ENCODE measurements around the gene PAFAH1B2. TPM values are rescaled to one million over a fixed set of nuclear protein-coding genes. Genes with fewer than 3 reads are reported as not detected.

The PAFAH1B2 gene
- total RNA-seq, 1 experiment from 2014 or later: 154 TPM

GRCh38 chr11:117194267-117194666 lies 50.2 kb downstream of the PAFAH1B2 start:
- no peaks in the 10 kb centered on the region for H3K79me2 ChIP-seq (ENCODE audit: insufficient read depth, low read length)
- no peak overlapping the region for H3K4me2 ChIP-seq (ENCODE audit: low read length)
- no peak for DNase-seq (ENCODE audit: low read depth, low spot score)
- no peaks in the 10 kb centered on the region for H3K9me2 ChIP-seq (ENCODE audit: insufficient read depth)
- no peak for ATAC-seq
- TF ChIP-seq SRF (IDR thresholded peaks at IDR 0.05; ENCODE audit: low read depth): no peak
- no peak for TF ChIP-seq ZNF274 (IDR thresholded peaks at IDR 0.05; ENCODE audit: low read depth, low read length)
- TF ChIP-seq SIN3A (IDR thresholded peaks at IDR 0.05; ENCODE audit: low read depth): no peak
- no peak for TF ChIP-seq TCF7L2 (IDR thresholded peaks at IDR 0.05; ENCODE audit: borderline replicate concordance, extremely low read depth, insufficient read depth, insufficient read length)
- TF ChIP-seq ATF3 (IDR thresholded peaks at IDR 0.05): no peak
- no peaks in the 10 kb centered on the region for H3K27me3 ChIP-seq (ENCODE audit: insufficient read depth, low read length)
- peaks cover 3 to 4% of the 10 kb centered on the region in 2 experiments; a peak in 1 of 4 replicates for H3K36me3 ChIP-seq (ENCODE audit: control insufficient read depth in 1 of 2, insufficient read depth in 2 of 2, low read length in 2 of 2)
- H3K9ac ChIP-seq (ENCODE audit: low read length): no peak overlapping the region
- intact Hi-C loops (cut with micrococcal nuclease): no loop called here
- H3K4me3 ChIP-seq (replicated peaks in 1 of 2; ENCODE audit: low read depth in 1 of 2, low read length in 2 of 2): no peak overlapping the region
- H4K20me1 ChIP-seq (ENCODE audit: insufficient read depth): no peaks in the 10 kb centered on the region
- CTCF ChIA-PET: no interaction called here
- BruUV-seq (replicated peaks): no TSS peak
- no peaks in the 10 kb centered on the region for H3K9me3 ChIP-seq (ENCODE audit: control insufficient read depth in 1 of 2, insufficient read depth in 1 of 2, low read depth in 1 of 2, low read length in 2 of 2)
- no peak overlapping the region for H3K27ac ChIP-seq (ENCODE audit: low read depth, low read length)
- no peak overlapping the region for H2AFZ ChIP-seq (ENCODE audit: low read depth, low read length, poor library complexity, severe bottlenecking)
- POLR2A ChIA-PET: no interaction called here
- peaks cover 11 to 19% of the 10 kb centered on the region in 2 experiments for H3K4me1 ChIP-seq (ENCODE audit: control insufficient read depth in 1 of 2, insufficient read depth in 2 of 2, low read length in 2 of 2)
- RAD21 ChIA-PET (ENCODE audit: low non-redundant PET in 1 of 2, low total read pairs in 2 of 2, uncharacterized antibody in 2 of 2, unreplicated experiment in 2 of 2): no interaction called here

- TF ChIP-seq REST (IDR thresholded peaks at IDR 0.05; ENCODE audit: low read depth) (no peak), EZH2phosphoT487 (IDR thresholded peaks at IDR 0.05; ENCODE audit: borderline replicate concordance) (no peak), JUND (IDR thresholded peaks at IDR 0.05) (no peak), ZNF274 (IDR thresholded peaks at IDR 0.05; ENCODE audit: low read depth, low read length) (no peak), POLR2A (IDR thresholded peaks at IDR 0.05; ENCODE audit: borderline replicate concordance, extremely low read depth, insufficient read depth, insufficient read length) (no peak), SIN3A (IDR thresholded peaks at IDR 0.05; ENCODE audit: low read depth) (no peak), CTCF (IDR thresholded peaks at IDR 0.05 in 2 of 3, conservative IDR thresholded peaks at IDR 0.05 in 1 of 3; ENCODE audit: borderline replicate concordance in 1 of 3, insufficient read depth in 1 of 3, low read depth in 2 of 3, low read length in 2 of 3) (no peak), MAX (IDR thresholded peaks at IDR 0.05) (no peak), EGR1 (IDR thresholded peaks at IDR 0.05; ENCODE audit: low read depth) (no peak), ATF3 (IDR thresholded peaks at IDR 0.05) (no peak), FOSL1 (IDR thresholded peaks at IDR 0.05; ENCODE audit: low read depth) (no peak)
- DNase-seq (ENCODE audit: low read depth, low spot score): no peak
- H3K9me3 ChIP-seq (ENCODE audit: control insufficient read depth in 1 of 2, insufficient read depth in 1 of 2, low read depth in 1 of 2, low read length in 2 of 2): no peaks in the 10 kb centered on the region
- H3K27me3 ChIP-seq (ENCODE audit: insufficient read depth, low read length): no peaks in the 10 kb centered on the region
- no peak overlapping the region for H2AFZ ChIP-seq (ENCODE audit: low read depth, low read length, poor library complexity, severe bottlenecking)
- ChIA-PET RAD21 (ENCODE audit: low non-redundant PET in 1 of 2, low total read pairs in 2 of 2, uncharacterized antibody in 2 of 2, unreplicated experiment in 2 of 2) (no interaction called here), POLR2A (no interaction called here), CTCF (no interaction called here)
- no peak overlapping the region for H3K4me2 ChIP-seq (ENCODE audit: low read length)
- no peak overlapping the region for H3K9ac ChIP-seq (ENCODE audit: low read length)
- BruUV-seq (replicated peaks): no TSS peak
- no peak overlapping the region for H3K27ac ChIP-seq (ENCODE audit: low read depth, low read length)
- no peaks in the 10 kb centered on the region for H4K20me1 ChIP-seq (ENCODE audit: insufficient read depth)
- peaks cover 13 to 26% of the 10 kb centered on the region in 2 experiments for H3K4me1 ChIP-seq (ENCODE audit: control insufficient read depth in 1 of 2, insufficient read depth in 2 of 2, low read length in 2 of 2)
- H3K36me3 ChIP-seq (ENCODE audit: control insufficient read depth in 1 of 2, insufficient read depth in 2 of 2, low read length in 2 of 2): no peaks in the 10 kb centered on the region; a peak in 1 of 4 replicates
- H3K9me2 ChIP-seq (ENCODE audit: insufficient read depth): no peaks in the 10 kb centered on the region
- H3K4me3 ChIP-seq (replicated peaks in 1 of 2; ENCODE audit: low read depth in 1 of 2, low read length in 2 of 2): no peak overlapping the region
- no peak for ATAC-seq
- intact Hi-C loops (cut with micrococcal nuclease): no loop called here
- no peaks in the 10 kb centered on the region for H3K79me2 ChIP-seq (ENCODE audit: insufficient read depth, low read length)
These were observed 51.2 kb downstream of the PAFAH1B2 start for GRCh38 chr11:117195258-117195657.

All from HCT116 (cell line).